ENCODE results near the gene SH2D1B.

- TF ChIP-seq POLR2A (IDR thresholded peaks at IDR 0.05) (no peak), POLR2AphosphoS5 (IDR thresholded peaks at IDR 0.05) (no peak)
These were observed 58.9 kb downstream of the SH2D1B start for GRCh38 chr1:162353078-162353477.

Measured in upper lobe of left lung (tissue), 4 donors.